ENCODE measurements around the gene IL1A.

Gene IL1A

GRCh38 chr2:112830682-112831512 is 46.6 kb upstream of the IL1A start:
- no peak for TF ChIP-seq CTCF (IDR thresholded peaks at IDR 0.05; ENCODE audit: borderline replicate concordance, control extremely low read depth, extremely low read depth, insufficient read depth, missing control alignments)
- in situ Hi-C loops (cut with MboI; ENCODE audit: low sequenced_read_pairs, unreplicated experiment) = no loop called here
- no peak for DNase-seq (ENCODE audit: low spot score)

DNA sequence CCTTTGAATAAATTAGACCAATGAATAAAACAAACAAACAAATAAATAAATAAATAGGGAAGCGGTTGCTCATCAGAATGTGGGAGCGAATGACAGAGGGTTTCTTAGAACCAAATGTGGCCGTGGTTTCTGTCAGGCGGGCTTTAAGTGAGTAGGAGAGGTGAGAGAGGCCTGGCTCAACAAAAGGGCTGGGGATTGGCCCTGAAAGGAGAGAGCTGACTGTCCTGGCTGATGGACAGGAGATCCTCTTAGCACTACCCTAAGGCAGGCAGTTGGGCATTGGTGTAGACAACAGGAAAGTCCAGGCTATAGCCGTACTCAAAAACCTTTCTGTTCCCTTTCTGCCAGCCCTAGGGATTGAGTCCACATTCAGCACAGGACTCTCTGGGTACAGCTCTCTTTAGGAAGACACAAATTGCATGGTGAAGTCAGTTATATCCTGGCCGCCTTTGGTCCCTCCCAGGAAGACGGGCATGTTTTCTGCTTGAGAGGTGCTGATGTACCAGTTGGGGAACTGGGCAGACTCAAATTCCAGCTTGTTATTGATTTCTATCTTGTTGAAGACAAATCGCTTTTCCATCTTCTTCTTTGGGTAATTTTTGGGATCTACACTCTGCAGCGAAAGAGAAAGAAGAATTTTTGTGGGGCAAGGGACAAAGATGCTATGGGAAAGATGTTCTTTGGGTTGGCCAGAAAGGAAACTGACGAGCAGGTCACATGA is 45.8 kb upstream of the IL1A start:
- no peak for DNase-seq (ENCODE audit: low spot score)
- in situ Hi-C loops (cut with MboI; ENCODE audit: low sequenced_read_pairs, unreplicated experiment) = no loop called here
- TF ChIP-seq CTCF (IDR thresholded peaks at IDR 0.05; ENCODE audit: borderline replicate concordance, control extremely low read depth, extremely low read depth, insufficient read depth, missing control alignments) = no peak

- in situ Hi-C loops (cut with MboI; ENCODE audit: low sequenced_read_pairs, unreplicated experiment) = no loop called here
- DNase-seq (ENCODE audit: low spot score) = no peak
- TF ChIP-seq CTCF (IDR thresholded peaks at IDR 0.05; ENCODE audit: borderline replicate concordance, control extremely low read depth, extremely low read depth, insufficient read depth, missing control alignments) = no peak
Observed at GRCh38 chr2:112829101-112829960, 45.0 kb upstream of the IL1A start.

- in situ Hi-C loops (cut with MboI; ENCODE audit: low sequenced_read_pairs, unreplicated experiment) = no loop called here
- no peak for TF ChIP-seq CTCF (IDR thresholded peaks at IDR 0.05; ENCODE audit: borderline replicate concordance, control extremely low read depth, extremely low read depth, insufficient read depth, missing control alignments)
- DNase-seq (ENCODE audit: low spot score) = no peak
Observed at GRCh38 chr2:112828251-112828691, 44.0 kb upstream of the IL1A start.

GRCh38 chr2:112827604-112828185 is 43.4 kb upstream of the IL1A start:
- TF ChIP-seq CTCF (IDR thresholded peaks at IDR 0.05; ENCODE audit: borderline replicate concordance, control extremely low read depth, extremely low read depth, insufficient read depth, missing control alignments) = no peak
- DNase-seq (ENCODE audit: low spot score) = no peak
- in situ Hi-C loops (cut with MboI; ENCODE audit: low sequenced_read_pairs, unreplicated experiment) = no loop called here

DNA sequence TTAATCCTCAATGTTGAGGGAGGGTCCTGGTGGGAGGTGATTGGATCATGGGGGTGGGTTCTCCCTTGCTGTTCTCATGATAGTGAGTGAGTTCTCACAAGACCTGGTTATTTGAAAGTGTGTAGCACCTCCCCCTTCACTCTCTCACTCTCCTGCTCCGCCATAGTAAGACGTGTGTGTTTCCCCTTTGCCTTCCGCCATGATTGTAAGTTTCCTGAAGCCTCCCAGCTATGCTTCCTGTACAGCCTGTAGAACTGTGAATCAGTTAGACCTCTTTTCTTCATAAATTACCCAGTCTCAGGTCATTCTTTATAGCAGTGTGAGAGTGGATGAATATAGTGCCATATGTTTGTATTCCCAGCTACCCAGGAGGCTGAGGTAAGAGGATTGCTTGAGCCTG is 42.7 kb upstream of the IL1A start:
- TF ChIP-seq CTCF (IDR thresholded peaks at IDR 0.05; ENCODE audit: borderline replicate concordance, control extremely low read depth, extremely low read depth, insufficient read depth, missing control alignments) = no peak
- in situ Hi-C loops (cut with MboI; ENCODE audit: low sequenced_read_pairs, unreplicated experiment) = no loop called here
- DNase-seq (ENCODE audit: low spot score) = no peak

All from GM13976 (cell line).